ENCODE results near the gene MARK1. TPM values are rescaled to one million over a fixed set of nuclear protein-coding genes. Genes with fewer than 3 reads are reported as not detected.

MARK1 gene
- total and polyA plus RNA-seq, 2 experiments from 2014 or later, result 11.1 to 13.6 TPM

DNA sequence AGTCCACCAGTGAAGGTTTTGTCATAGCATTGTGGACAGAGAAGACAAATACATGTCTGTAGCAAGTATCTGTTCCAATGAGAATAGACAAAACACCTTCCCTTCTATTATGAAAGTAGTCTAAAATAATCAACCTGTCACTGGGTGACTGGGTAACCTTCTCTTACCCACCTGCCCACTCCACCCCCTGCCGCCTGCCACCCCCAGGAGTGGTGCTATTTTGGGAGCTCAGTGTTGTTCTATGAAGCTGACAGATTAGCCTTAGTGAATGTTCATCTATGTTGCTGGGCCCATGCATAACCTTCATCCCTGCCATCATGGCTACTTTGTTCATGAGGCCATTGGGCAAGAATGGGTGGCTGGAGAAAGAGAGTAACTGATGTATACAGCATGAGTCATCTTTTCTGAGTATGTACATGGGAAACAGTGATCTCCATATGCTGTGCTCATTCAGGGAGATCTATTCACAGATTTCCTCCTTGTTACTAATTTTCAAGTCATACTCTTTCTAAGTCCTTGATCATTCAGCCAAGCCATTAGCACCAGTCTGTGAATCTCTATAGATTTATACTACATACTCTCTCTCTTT is 24.8 kb downstream of the MARK1 start (continued):
- no peak for TF ChIP-seq REST (IDR thresholded peaks at IDR 0.05; ENCODE audit: unreplicated experiment)
- TF ChIP-seq ETS1 (IDR thresholded peaks at IDR 0.05), result no peak
- TF ChIP-seq JUNB (IDR thresholded peaks at IDR 0.05; ENCODE audit: unreplicated experiment), result no peak
- TF ChIP-seq EZH2phosphoT487 (IDR thresholded peaks at IDR 0.05; ENCODE audit: unreplicated experiment), result no peak
- TF ChIP-seq ZNF331 (CRISPR knock-in tag; IDR thresholded peaks at IDR 0.05; ENCODE audit: low read depth), result no peak
- no peak for TF ChIP-seq CREB1 (CRISPR knock-in tag; IDR thresholded peaks at IDR 0.05; ENCODE audit: low read depth)

- no peak overlapping the region for H3K27ac Mint-ChIP-seq
- Histone ChIP-seq H2AFZ (no peak overlapping the region), H3F3A (replicated peaks; ENCODE audit: low read depth) (no peaks in the 10 kb centered on the region), H3K4me1 (ENCODE audit: insufficient read depth) (no peaks in the 10 kb centered on the region), H3K4me3 (no peak overlapping the region), H3K4me2 (no peak overlapping the region), H4K20me1 (replicated peaks; ENCODE audit: insufficient read depth) (peaks cover 16% of the 10 kb centered on the region), H3K27ac (ENCODE audit: low read depth) (no peak overlapping the region), H3K27me3 (ENCODE audit: insufficient read depth) (no peaks in the 10 kb centered on the region), H3K9me2 (ENCODE audit: insufficient read depth) (no peaks in the 10 kb centered on the region; the same call in 1 of the 2 replicates), H3K79me2 (replicated peaks; ENCODE audit: insufficient read depth) (peaks cover 94% of the 10 kb centered on the region), H3K36me3 (ENCODE audit: insufficient read depth) (no peaks in the 10 kb centered on the region)
- H3K4me3 Mint-ChIP-seq, result no peak overlapping the region
- H3K4me1 Mint-ChIP-seq, result no peaks in the 10 kb centered on the region
- 0 out of 3 replicates have a peak, but pooled peaks cover 4% of the 10 kb centered on the region for H3K36me3 Mint-ChIP-seq (ENCODE audit: low read depth)
- TF ChIP-seq POLR2AphosphoS5 (IDR thresholded peaks at IDR 0.05; ENCODE audit: low read depth) (no peak), EZH2 (IDR thresholded peaks at IDR 0.05; ENCODE audit: low read depth, unreplicated experiment) (no peak), ZNF114 (CRISPR knock-in tag; IDR thresholded peaks at IDR 0.05) (no peak), CREB1 (CRISPR knock-in tag; IDR thresholded peaks at IDR 0.05; ENCODE audit: low read depth) (no peak), ZNF331 (CRISPR knock-in tag; IDR thresholded peaks at IDR 0.05; ENCODE audit: low read depth) (no peak), EZH2phosphoT487 (IDR thresholded peaks at IDR 0.05; ENCODE audit: unreplicated experiment) (no peak), ZNF462 (CRISPR knock-in tag; IDR thresholded peaks at IDR 0.05) (no peak), STAT1 (IDR thresholded peaks at IDR 0.05; ENCODE audit: unreplicated experiment) (no peak), ETS1 (IDR thresholded peaks at IDR 0.05) (no peak)
- DNase-seq (ENCODE audit: low spot score) (no peak), ATAC-seq (no peak)
- no peaks in the 10 kb centered on the region for H3K9me3 Mint-ChIP-seq
- H3K27me3 Mint-ChIP-seq (ENCODE audit: insufficient read depth, low read depth, poor library complexity), result peaks cover 4% of the 10 kb centered on the region
Observed at GRCh38 chr1:220556641-220557040, 28.7 kb downstream of the MARK1 start.
